ENCODE measurements around the gene CFAP251. TPM values are rescaled to one million over a fixed set of nuclear protein-coding genes. Genes with fewer than 3 reads are reported as not detected.

The CFAP251 gene
- total RNA-seq, 1 experiment from 2014 or later, result 0.81 TPM

DNA sequence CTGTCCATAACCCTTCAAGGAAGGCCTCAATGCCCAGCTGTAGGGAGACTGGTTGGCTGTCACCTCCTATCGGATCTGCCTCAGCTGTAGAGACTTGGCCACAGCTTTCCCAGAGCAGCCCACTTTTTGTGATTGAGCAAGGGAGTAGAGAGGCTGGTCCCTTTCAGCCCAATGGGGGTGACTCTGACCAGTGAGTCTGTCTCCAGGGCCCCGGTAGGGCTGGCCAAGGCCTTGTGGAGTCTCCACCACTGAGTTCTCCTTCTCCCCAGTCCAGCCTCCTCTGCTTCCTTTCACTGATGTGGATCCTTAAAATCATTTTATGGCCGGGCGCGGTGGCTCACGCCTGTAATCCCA, 45.2 kb upstream of the CFAP251 start:
- Histone ChIP-seq H3K27ac (ENCODE audit: insufficient read length, low read depth, low read length) (no peak overlapping the region), H3K4me2 (ENCODE audit: insufficient read depth, insufficient read length, low read length) (no peak overlapping the region), H2AK5ac (ENCODE audit: insufficient read length, low read length) (no peak overlapping the region), H2AFZ (ENCODE audit: low read length) (no peak overlapping the region), H4K5ac (ENCODE audit: insufficient read length, low read depth, low read length) (no peak overlapping the region), H3K14ac (ENCODE audit: insufficient read depth, low read length) (no peak overlapping the region), H3K9me3 (ENCODE audit: control insufficient read depth, low read depth, low read length) (no peaks in the 10 kb centered on the region), H3K4ac (ENCODE audit: low read depth, low read length) (no peak overlapping the region), H2BK15ac (ENCODE audit: low read depth, low read length) (no peak overlapping the region), H3K18ac (ENCODE audit: insufficient read length, low read depth, low read length) (no peak overlapping the region), H2BK120ac (ENCODE audit: low read depth, low read length, poor library complexity, severe bottlenecking) (no peak overlapping the region), H3T11ph (ENCODE audit: low read length) (no peak overlapping the region), H3K4me1 (ENCODE audit: insufficient read depth, low read length) (no peaks in the 10 kb centered on the region), H4K20me1 (ENCODE audit: control insufficient read depth, insufficient read depth, insufficient read length) (no peaks in the 10 kb centered on the region), H2BK20ac (ENCODE audit: low read depth, low read length, poor library complexity, severe bottlenecking) (no peak overlapping the region), H3K23ac (ENCODE audit: insufficient read length, low read depth, low read length) (no peak overlapping the region), H3K79me1 (ENCODE audit: insufficient read depth, low read depth, low read length, poor library complexity, severe bottlenecking) (no peaks in the 10 kb centered on the region), H2BK12ac (ENCODE audit: insufficient read length, low read depth, low read length) (no peak overlapping the region), H3K27me3 (ENCODE audit: insufficient read depth, low read length) (no peaks in the 10 kb centered on the region), H3K79me2 (ENCODE audit: insufficient read depth, low read length) (no peaks in the 10 kb centered on the region), H3K9ac (ENCODE audit: extremely low read depth, insufficient read length, low read length) (no peak overlapping the region), H3K56ac (ENCODE audit: insufficient read length, low read depth, low read length) (no peak overlapping the region), H4K8ac (replicated peaks; ENCODE audit: insufficient read length, low read depth, low read length) (no peak overlapping the region), H2BK5ac (ENCODE audit: insufficient read length, low read length) (no peak overlapping the region), H4K91ac (ENCODE audit: insufficient read length, low read depth, low read length) (no peak overlapping the region), H3K23me2 (ENCODE audit: insufficient read length, low read depth, low read length, poor library complexity, severe bottlenecking) (no peaks in the 10 kb centered on the region)
- no CpG with 5 or more reads among the region's 6 CpGs for WGBS (ENCODE audit: extremely low coverage, insufficient read length, low lambda C conversion rate)
- Mint-ChIP-seq H3K36me3 (ENCODE audit: insufficient read depth in 1 of 3, low read depth in 3 of 3) (no peaks in the 10 kb centered on the region), H3K4me1 (peaks cover 4% of the 10 kb centered on the region in 2 experiments; a peak in 3 of 4 replicates), H3K4me3 (no peak overlapping the region), H3K27ac (no peak overlapping the region), H3K27me3 (ENCODE audit: low read depth) (peaks cover 2% of the 10 kb centered on the region), H3K9me3 (no peaks in the 10 kb centered on the region; a peak in 1 of 5 replicates)
- DNase-seq, result no peak
- TF ChIP-seq, protein P1, sequence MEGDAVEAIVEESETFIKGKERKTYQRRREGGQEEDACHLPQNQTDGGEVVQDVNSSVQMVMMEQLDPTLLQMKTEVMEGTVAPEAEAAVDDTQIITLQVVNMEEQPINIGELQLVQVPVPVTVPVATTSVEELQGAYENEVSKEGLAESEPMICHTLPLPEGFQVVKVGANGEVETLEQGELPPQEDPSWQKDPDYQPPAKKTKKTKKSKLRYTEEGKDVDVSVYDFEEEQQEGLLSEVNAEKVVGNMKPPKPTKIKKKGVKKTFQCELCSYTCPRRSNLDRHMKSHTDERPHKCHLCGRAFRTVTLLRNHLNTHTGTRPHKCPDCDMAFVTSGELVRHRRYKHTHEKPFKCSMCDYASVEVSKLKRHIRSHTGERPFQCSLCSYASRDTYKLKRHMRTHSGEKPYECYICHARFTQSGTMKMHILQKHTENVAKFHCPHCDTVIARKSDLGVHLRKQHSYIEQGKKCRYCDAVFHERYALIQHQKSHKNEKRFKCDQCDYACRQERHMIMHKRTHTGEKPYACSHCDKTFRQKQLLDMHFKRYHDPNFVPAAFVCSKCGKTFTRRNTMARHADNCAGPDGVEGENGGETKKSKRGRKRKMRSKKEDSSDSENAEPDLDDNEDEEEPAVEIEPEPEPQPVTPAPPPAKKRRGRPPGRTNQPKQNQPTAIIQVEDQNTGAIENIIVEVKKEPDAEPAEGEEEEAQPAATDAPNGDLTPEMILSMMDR (conservative IDR thresholded peaks at IDR 0.05), result no peak

All from H9 (cell line).